ENCODE results near the gene PANX3. TPM values are rescaled to one million over a fixed set of nuclear protein-coding genes. Genes with fewer than 3 reads are reported as not detected.

Gene PANX3
- total RNA-seq, 1 experiment from 2014 or later, result not detected

DNA sequence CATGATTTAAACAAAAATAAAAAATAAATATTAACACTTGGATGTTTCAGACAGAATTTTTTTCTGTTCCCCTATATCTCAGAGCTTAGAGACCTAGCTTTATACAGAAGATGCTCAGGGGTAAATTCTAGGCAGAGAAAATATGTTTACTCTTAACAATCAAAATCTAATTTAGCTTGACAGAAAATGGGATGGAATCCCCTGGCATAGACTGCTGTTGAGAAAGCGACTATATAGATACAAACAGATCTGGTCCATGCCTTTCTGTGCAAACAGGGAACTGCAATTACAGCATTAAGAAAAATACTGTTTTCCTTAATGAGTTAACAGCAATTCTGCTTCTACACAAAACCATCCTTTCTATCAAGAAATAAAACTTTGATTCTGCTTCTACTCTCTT, 47.8 kb downstream of the PANX3 start:
- Histone ChIP-seq H3K4me1 (ENCODE audit: insufficient read depth, low read length) (no peaks in the 10 kb centered on the region), H3K79me2 (ENCODE audit: low read length) (no peaks in the 10 kb centered on the region), H3K36me3 (ENCODE audit: low read depth, low read length) (peaks cover 4% of the 10 kb centered on the region; the same call in 1 of the 2 replicates), H4K20me1 (ENCODE audit: low read length) (no peaks in the 10 kb centered on the region), H3K27me3 (ENCODE audit: low read length) (no peaks in the 10 kb centered on the region), H3K9me2 (replicated peaks; ENCODE audit: low read length) (no peaks in the 10 kb centered on the region), H3K4me2 (ENCODE audit: low read length) (no peak overlapping the region), H3K9me3 (ENCODE audit: low read length) (no peaks in the 10 kb centered on the region), H3F3A (ENCODE audit: low read length, unreplicated experiment) (no peaks in the 10 kb centered on the region), H2AFZ (ENCODE audit: low read length) (no peak overlapping the region), H3K27ac (ENCODE audit: low read length) (no peak overlapping the region), H3K4me3 (ENCODE audit: low read length) (no peak overlapping the region), H3K9ac (ENCODE audit: low read length) (no peak overlapping the region)
- DNase-seq (no peak), ATAC-seq (no peak)
- TF ChIP-seq EZH2 (IDR thresholded peaks at IDR 0.05; ENCODE audit: low read length, unreplicated experiment), result no peak
- TF ChIP-seq, protein P1, sequence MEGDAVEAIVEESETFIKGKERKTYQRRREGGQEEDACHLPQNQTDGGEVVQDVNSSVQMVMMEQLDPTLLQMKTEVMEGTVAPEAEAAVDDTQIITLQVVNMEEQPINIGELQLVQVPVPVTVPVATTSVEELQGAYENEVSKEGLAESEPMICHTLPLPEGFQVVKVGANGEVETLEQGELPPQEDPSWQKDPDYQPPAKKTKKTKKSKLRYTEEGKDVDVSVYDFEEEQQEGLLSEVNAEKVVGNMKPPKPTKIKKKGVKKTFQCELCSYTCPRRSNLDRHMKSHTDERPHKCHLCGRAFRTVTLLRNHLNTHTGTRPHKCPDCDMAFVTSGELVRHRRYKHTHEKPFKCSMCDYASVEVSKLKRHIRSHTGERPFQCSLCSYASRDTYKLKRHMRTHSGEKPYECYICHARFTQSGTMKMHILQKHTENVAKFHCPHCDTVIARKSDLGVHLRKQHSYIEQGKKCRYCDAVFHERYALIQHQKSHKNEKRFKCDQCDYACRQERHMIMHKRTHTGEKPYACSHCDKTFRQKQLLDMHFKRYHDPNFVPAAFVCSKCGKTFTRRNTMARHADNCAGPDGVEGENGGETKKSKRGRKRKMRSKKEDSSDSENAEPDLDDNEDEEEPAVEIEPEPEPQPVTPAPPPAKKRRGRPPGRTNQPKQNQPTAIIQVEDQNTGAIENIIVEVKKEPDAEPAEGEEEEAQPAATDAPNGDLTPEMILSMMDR (conservative IDR thresholded peaks at IDR 0.05; ENCODE audit: low read depth, low read length), result no peak
- TF ChIP-seq EZH2phosphoT487 (IDR thresholded peaks at IDR 0.05; ENCODE audit: borderline replicate concordance, low read length), result no peak
- intact Hi-C loops (cut with micrococcal nuclease), result no loop called here
- POLR2A ChIA-PET (ENCODE audit: unreplicated experiment), result no interaction called here
- no TSS peak for BruUV-seq (replicated peaks)
- CTCF ChIA-PET, result no interaction called here

GRCh38 chr11:124661553-124661952, 50.3 kb downstream of the PANX3 start:
- ChIA-PET POLR2A (ENCODE audit: unreplicated experiment) (no interaction called here), CTCF (no interaction called here)
- Histone ChIP-seq H3K27ac (ENCODE audit: low read length) (no peak overlapping the region), H3K9me3 (ENCODE audit: low read length) (no peaks in the 10 kb centered on the region), H3K9me2 (replicated peaks; ENCODE audit: low read length) (no peaks in the 10 kb centered on the region), H3K9ac (ENCODE audit: low read length) (no peak overlapping the region), H3F3A (ENCODE audit: low read length, unreplicated experiment) (no peaks in the 10 kb centered on the region), H3K36me3 (ENCODE audit: low read depth, low read length) (peaks cover 4% of the 10 kb centered on the region; the same call in 1 of the 2 replicates), H3K4me2 (ENCODE audit: low read length) (no peak overlapping the region), H2AFZ (ENCODE audit: low read length) (no peak overlapping the region), H3K27me3 (ENCODE audit: low read length) (no peaks in the 10 kb centered on the region), H3K4me1 (ENCODE audit: insufficient read depth, low read length) (no peaks in the 10 kb centered on the region), H3K4me3 (ENCODE audit: low read length) (no peak overlapping the region), H3K79me2 (ENCODE audit: low read length) (no peaks in the 10 kb centered on the region), H4K20me1 (ENCODE audit: low read length) (no peaks in the 10 kb centered on the region)
- ATAC-seq, result no peak
- DNase-seq, result no peak
- TF ChIP-seq EZH2phosphoT487 (IDR thresholded peaks at IDR 0.05; ENCODE audit: borderline replicate concordance, low read length), result no peak
- TF ChIP-seq, protein P1 (conservative IDR thresholded peaks at IDR 0.05; ENCODE audit: low read depth, low read length), result no peak
- no peak for TF ChIP-seq EZH2 (IDR thresholded peaks at IDR 0.05; ENCODE audit: low read length, unreplicated experiment)
- no TSS peak for BruUV-seq (replicated peaks)
- intact Hi-C loops (cut with micrococcal nuclease), result no loop called here

GRCh38 chr11:124662106-124662505, 50.9 kb downstream of the PANX3 start:
- intact Hi-C loops (cut with micrococcal nuclease), result no loop called here
- Histone ChIP-seq H3K36me3 (ENCODE audit: low read depth, low read length) (peaks cover 4% of the 10 kb centered on the region; the same call in 1 of the 2 replicates), H3K27ac (ENCODE audit: low read length) (no peak overlapping the region), H3K9me2 (replicated peaks; ENCODE audit: low read length) (no peaks in the 10 kb centered on the region), H3K4me1 (ENCODE audit: insufficient read depth, low read length) (no peaks in the 10 kb centered on the region), H3F3A (ENCODE audit: low read length, unreplicated experiment) (no peaks in the 10 kb centered on the region), H2AFZ (ENCODE audit: low read length) (no peak overlapping the region), H3K9me3 (ENCODE audit: low read length) (no peaks in the 10 kb centered on the region), H4K20me1 (ENCODE audit: low read length) (no peaks in the 10 kb centered on the region), H3K9ac (ENCODE audit: low read length) (no peak overlapping the region), H3K79me2 (ENCODE audit: low read length) (no peaks in the 10 kb centered on the region), H3K4me3 (ENCODE audit: low read length) (no peak overlapping the region), H3K27me3 (ENCODE audit: low read length) (no peaks in the 10 kb centered on the region), H3K4me2 (ENCODE audit: low read length) (no peak overlapping the region)
- no peak for TF ChIP-seq EZH2phosphoT487 (IDR thresholded peaks at IDR 0.05; ENCODE audit: borderline replicate concordance, low read length)
- no peak for TF ChIP-seq EZH2 (IDR thresholded peaks at IDR 0.05; ENCODE audit: low read length, unreplicated experiment)
- TF ChIP-seq, protein P1 (conservative IDR thresholded peaks at IDR 0.05; ENCODE audit: low read depth, low read length), result no peak
- ATAC-seq (no peak), DNase-seq (no peak)
- ChIA-PET CTCF (no interaction called here), POLR2A (ENCODE audit: unreplicated experiment) (no interaction called here)
- no TSS peak for BruUV-seq (replicated peaks)
